ENCODE data around the gene TMEM132D. TPM values are rescaled to one million over a fixed set of nuclear protein-coding genes. Genes with fewer than 3 reads are reported as not detected.

The TMEM132D gene
- total and polyA plus RNA-seq, 2 of the 8 experiments (the other 6 are each of a cell fraction or from before 2014, with no cell fraction given): 3.5 to 10.1 TPM

GRCh38 chr12:129540249-129540648, 363.6 kb downstream of the TMEM132D start:
- Histone ChIP-seq H2BK120ac (replicated peaks; ENCODE audit: low read depth, low read length) (no peak overlapping the region), H3K56ac (replicated peaks; ENCODE audit: insufficient read length, low read depth, low read length) (no peak overlapping the region), H3K79me1 (ENCODE audit: low read depth, low read length) (no peaks in the 10 kb centered on the region; the same call in 1 of the 2 replicates), H3K27me3 (replicated peaks in 1 of 4; ENCODE audit: control insufficient read depth in 3 of 4, extremely low read depth in 1 of 4, insufficient read depth in 3 of 4, low read length in 3 of 4) (no peaks in the 10 kb centered on the region), H4K5ac (ENCODE audit: insufficient read length, low read depth, low read length) (no peak overlapping the region), H3K9ac (replicated peaks in 1 of 4; ENCODE audit: extremely low read depth in 1 of 4, low read depth in 3 of 4, low read length in 3 of 4) (no peak overlapping the region), H3K36me3 (ENCODE audit: control insufficient read depth in 2 of 4, insufficient read depth in 4 of 4, low read length in 3 of 4) (no peaks in the 10 kb centered on the region), H2AK5ac (ENCODE audit: low read depth, low read length) (no peak overlapping the region), H3K9me3 (ENCODE audit: insufficient read depth in 2 of 2, low read depth in 1 of 2, low read length in 1 of 2) (no peaks in the 10 kb centered on the region), H3K4me3 (ENCODE audit: extremely low read depth in 1 of 4, insufficient read depth in 2 of 4, low read depth in 3 of 4, low read length in 4 of 4) (no peak overlapping the region), H2BK12ac (ENCODE audit: low read depth, low read length) (no peak overlapping the region), H2BK20ac (ENCODE audit: low read length) (no peak overlapping the region), H3K4ac (replicated peaks; ENCODE audit: insufficient read length, low read depth, low read length) (no peak overlapping the region), H4K20me1 (replicated peaks in 1 of 2; ENCODE audit: control insufficient read depth in 1 of 2, insufficient read depth in 2 of 2, low read length in 2 of 2) (no peaks in the 10 kb centered on the region), H4K91ac (replicated peaks; ENCODE audit: insufficient read length, low read length) (no peak overlapping the region), H4K8ac (ENCODE audit: extremely low read depth, insufficient read depth, low read length) (no peak overlapping the region), H3K27ac (ENCODE audit: low read depth, low read length) (no peak overlapping the region), H3K14ac (ENCODE audit: insufficient read length) (no peak overlapping the region), H2AFZ (ENCODE audit: low read length) (no peak overlapping the region), H3K23ac (ENCODE audit: insufficient read length) (no peak overlapping the region), H3K18ac (ENCODE audit: extremely low read depth, low read length) (no peak overlapping the region), H3K4me1 (replicated peaks in 1 of 4; ENCODE audit: control insufficient read depth in 3 of 4, insufficient read depth in 4 of 4, low read length in 3 of 4) (0 out of 7 replicates have a peak, but pooled peaks cover 0 to 4% (median 0%) of the 10 kb centered on the region in 4 experiments), H2BK5ac (ENCODE audit: low read depth, low read length) (no peak overlapping the region), H3K23me2 (ENCODE audit: low read depth, low read length) (peaks cover 4% of the 10 kb centered on the region; the same call in 1 of the 2 replicates), H3K4me2 (ENCODE audit: insufficient read depth in 1 of 2, low read depth in 2 of 2, low read length in 2 of 2) (no peak overlapping the region), H3K79me2 (ENCODE audit: control insufficient read depth in 1 of 2, insufficient read depth in 2 of 2, low read length in 2 of 2) (no peaks in the 10 kb centered on the region), H2BK15ac (ENCODE audit: low read length) (no peak overlapping the region)
- WGBS, 2 experiments (ENCODE audit: extremely low coverage in 1 of 2, insufficient coverage in 1 of 2, insufficient read length in 1 of 2, insufficient replicate concordance in 2 of 2, low coverage in 1 of 2, low lambda C conversion rate in 2 of 2, missing lambda C conversion rate in 1 of 2): 85% methylated on average over 3 of the region's 3 CpGs; no CpG with 5 or more reads in 1 of the 2 experiments
- FAIRE-seq (no peak), DNase-seq (ENCODE audit: low read depth in 1 of 2, low spot score in 2 of 2) (no peak)
- POLR2A ChIA-PET (ENCODE audit: partially characterized antibody): interaction anchor here (1.7 kb wide), 1 partner anchor 8 kb away, joined by 5 read pairs; no protein-coding TSS in a partner anchor
- CTCF ChIA-PET (ENCODE audit: partially characterized antibody): interaction anchor here (0.6 to 1.1 kb wide), 4 partner anchors 8 to 474 kb away, joined by 3 to 6 read pairs (median 4); no protein-coding TSS in a partner anchor
- TF ChIP-seq POLR2AphosphoS5 (IDR thresholded peaks at IDR 0.05; ENCODE audit: low read depth, low read length) (no peak), BRCA1 (IDR thresholded peaks at IDR 0.05; ENCODE audit: low read depth, low read length) (no peak), CHD1 (IDR thresholded peaks at IDR 0.05; ENCODE audit: low read depth, low read length) (no peak), EZH2 (IDR thresholded peaks at IDR 0.05; ENCODE audit: low read depth, low read length, severe bottlenecking) (no peak), FOSL1 (IDR thresholded peaks at IDR 0.05; ENCODE audit: insufficient read depth, low read depth, low read length) (no peak), YY1 (IDR thresholded peaks at IDR 0.05; ENCODE audit: low read depth, low read length) (no peak), RFX5 (IDR thresholded peaks at IDR 0.05; ENCODE audit: borderline replicate concordance, low read depth, low read length) (no peak), SIX5 (IDR thresholded peaks at IDR 0.05; ENCODE audit: low read depth, low read length) (no peak), TAF1 (IDR thresholded peaks at IDR 0.05; ENCODE audit: low read depth, low read length) (no peak), HDAC6 (IDR thresholded peaks at IDR 0.05; ENCODE audit: low read depth, low read length) (no peak), ZNF274 (IDR thresholded peaks at IDR 0.05; ENCODE audit: borderline replicate concordance, extremely low read depth, low read length) (no peak), E2F6 (IDR thresholded peaks at IDR 0.05) (no peak), SP2 (IDR thresholded peaks at IDR 0.05; ENCODE audit: low read length) (no peak)

Data from H1 (cell line).